DMS114 treated with DMSO at 0.1 percent for 48 hours (cell line): ENCODE results near the gene NLGN1.
"Not testable (repeated sequence)": the region's sequence is repeated elsewhere in the genome, so short reads cannot be mapped to it uniquely, and the experiment has no call there.

Experiments
- DNase-seq: peaks from one replicate; lab custom pipeline; 2025; ENCODE audit not compliant: unreplicated experiment; lab: John Stamatoyannopoulos, UW

The NLGN1 gene

DNA sequence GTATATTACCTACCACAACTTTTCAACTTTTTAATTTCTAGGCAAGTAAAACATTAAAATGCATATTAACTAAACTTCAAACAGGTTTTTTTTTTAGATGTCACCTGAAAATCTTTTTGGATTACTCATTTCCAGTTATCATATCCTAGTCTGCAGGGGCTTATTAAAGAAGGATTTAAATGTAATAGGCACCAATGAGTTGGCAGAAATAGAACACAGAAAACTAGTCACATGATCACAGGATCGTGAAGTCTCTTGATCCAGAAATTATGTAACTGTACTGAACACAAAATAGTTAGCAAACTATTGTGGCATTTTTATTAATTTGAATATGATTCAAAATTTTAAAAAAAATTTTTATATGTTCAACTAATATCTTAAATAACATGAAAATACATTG is 807.2 kb downstream of the NLGN1 start:
- no peak for DNase-seq

DNA sequence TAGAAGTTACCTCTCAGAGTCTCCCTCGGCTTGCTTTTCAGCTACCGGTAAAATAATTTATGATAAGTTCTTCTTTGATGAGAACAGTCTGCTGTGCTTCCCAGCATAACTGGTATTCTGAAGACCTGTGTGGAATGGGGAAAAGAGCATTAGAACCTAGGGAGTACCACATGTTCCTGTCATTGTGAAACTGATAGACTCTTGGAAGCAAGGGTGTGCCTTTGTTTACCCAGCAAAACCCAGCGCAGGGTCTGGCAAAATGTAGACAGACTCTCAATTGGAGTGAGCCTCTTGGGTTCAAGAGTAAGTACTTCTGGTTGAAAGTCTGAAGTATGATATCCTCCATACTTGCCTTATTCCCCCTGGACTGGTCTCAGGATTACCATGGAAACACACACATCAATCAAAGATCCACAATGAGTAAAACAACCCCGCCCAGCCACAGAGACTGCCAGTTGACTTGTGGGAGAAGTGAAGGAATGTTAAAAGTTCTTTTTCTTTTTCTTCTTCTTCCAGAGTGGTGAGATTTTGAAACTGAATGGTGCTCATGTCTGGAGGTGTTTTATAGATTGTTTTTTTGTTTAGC is 809.2 kb downstream of the NLGN1 start:
- no peak for DNase-seq

DNA sequence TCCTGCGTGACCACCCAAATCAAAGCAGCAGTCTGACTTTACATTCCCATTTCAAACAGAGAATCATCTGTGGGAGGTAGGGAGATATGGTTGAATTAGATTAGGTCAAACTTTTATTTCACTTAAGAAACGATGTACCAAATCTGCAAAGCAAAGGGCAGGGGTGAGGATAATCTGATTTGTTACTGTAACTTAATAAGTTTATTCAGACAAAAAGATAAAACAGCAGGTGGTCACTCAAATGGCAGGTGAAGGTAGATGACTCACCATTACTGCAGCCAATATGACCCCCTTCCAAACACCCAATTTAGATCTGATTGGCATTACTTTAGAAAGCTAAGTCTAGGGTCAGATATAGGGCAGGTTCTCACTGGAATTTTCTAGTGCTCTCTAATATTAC is 810.6 kb downstream of the NLGN1 start:
- no peak for DNase-seq

DNA sequence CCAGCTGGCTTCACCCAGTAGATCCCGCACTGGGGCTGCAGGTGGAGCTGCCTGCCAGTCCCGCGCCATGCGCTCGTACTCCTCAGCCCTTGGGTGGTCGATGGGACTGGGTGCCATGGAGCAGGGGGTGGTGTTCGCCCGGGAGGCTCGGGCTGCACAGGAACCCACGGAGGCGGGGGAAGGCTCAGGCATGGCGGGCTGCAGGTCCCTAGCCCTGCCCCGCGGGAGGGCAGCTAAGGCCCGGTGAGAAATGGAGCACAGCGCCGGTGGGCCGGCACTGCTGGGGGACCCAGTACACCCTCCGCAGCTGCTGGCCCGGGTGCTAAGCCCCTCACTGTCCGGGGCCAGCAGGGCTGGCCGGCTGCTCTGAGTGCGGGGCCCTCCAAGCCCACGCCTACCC is 814.4 kb downstream of the NLGN1 start:
- not testable (repeated sequence) for DNase-seq

DNA sequence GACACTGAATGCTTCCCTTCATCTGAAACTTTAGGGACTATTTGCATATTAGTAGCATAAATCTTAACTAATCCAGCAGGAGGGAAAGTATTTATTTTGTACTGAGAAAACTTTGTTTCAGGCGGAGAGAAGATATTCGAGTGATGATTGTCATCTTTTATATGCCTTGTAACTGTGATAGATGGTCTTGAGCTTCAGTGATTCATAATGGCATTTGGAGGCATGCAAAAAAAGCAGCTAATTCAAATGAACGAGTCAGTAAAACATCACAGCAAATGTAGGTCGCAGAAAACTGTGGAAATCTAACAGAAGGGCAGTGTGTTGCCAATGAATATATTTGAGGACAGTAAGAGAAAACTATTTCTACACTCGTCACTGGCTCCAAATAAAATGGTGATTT is 817.9 kb downstream of the NLGN1 start:
- DNase-seq, result no peak

DNA sequence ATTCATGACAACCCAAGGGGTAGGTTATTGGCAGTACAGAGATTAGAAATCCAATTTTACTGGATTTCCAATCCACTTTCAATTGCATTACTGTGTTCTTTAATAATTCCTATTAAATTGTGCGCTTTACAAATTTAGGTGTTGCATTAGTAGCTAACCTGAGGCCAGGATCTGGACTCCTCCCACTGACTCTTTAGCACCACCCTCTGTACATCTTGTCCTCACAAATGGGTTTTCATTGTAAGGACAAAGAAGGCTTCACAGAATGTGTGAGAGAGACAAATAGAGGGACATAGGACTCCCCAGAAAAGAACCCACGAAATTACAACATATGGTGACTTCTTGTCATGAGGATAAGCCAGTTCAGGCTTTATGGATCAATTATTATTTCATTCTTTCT is 818.5 kb downstream of the NLGN1 start:
- DNase-seq, result no peak

DNA sequence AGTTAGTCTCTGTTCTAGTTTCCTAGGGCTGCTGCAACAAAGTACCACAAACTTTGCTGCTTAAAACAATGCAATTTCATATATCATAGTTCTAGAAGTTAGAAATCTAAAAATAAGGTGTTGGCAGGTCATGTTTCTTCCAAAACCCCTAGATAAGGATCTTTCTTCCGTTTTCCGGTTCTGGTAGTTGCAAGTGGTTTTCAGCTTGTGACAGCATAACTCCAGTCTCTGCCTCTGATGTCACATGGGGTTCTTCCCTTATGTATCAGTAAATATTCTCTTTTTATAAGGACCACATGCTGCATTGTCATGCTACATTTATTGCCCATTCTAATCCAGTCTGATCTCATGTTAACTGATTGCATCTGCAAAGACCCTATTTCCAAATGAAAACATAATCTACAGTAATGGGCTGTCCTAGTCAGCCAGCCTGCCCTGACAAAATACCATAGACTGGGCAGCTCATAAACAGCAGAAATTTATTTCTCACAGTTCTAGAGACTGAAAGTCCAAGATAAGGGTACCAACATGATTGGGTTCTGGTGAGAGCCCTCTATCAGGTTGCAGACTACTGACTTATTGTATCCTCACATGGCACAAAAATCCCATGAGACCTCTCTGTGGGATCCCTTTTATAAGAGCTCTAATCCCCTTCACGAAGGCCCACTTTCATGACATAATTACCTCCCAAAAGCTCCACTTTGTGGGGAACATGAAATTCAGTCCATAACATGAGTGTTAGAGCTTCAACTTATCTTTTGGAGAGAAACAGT is 819.6 kb downstream of the NLGN1 start:
- no peak for DNase-seq

DNA sequence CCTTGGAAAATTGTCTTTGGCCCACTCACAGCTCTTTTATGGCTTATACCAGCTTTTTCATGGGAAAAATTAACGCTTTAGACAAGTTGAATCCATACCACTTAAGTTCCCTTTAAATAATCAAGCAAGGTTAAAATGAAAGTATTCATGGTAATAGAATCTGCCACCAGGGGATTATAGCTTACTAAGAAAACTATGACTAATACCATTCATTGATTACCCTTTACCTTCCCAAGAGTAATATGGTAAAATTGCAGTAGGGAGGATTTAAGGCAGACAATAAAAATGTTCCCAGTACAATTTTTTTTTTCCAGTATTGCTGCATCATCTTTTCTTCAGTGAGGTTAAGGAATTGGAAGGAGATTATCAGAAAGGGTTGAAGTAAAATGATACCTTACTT is 820.5 kb downstream of the NLGN1 start:
- DNase-seq, result no peak

DNA sequence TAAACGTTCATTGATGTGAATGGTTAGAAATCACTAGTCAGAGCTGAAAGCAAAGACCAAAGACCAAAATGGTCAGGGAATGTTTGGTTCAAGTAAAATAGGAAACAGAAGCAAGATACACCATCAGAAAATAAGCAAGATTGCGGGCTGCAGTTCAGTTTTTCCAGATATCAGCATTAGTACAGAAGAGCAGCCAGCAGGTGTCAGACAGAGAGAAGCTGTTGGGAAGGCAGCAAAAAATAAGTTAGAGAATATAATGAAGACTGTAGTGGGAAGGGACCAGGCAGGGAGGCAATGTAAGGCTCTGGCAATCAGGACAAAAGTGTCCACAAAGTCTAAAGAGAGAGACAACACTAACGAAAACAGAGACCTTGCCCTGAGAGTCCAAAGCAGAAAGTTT is 822.2 kb downstream of the NLGN1 start:
- DNase-seq, result no peak

DNA sequence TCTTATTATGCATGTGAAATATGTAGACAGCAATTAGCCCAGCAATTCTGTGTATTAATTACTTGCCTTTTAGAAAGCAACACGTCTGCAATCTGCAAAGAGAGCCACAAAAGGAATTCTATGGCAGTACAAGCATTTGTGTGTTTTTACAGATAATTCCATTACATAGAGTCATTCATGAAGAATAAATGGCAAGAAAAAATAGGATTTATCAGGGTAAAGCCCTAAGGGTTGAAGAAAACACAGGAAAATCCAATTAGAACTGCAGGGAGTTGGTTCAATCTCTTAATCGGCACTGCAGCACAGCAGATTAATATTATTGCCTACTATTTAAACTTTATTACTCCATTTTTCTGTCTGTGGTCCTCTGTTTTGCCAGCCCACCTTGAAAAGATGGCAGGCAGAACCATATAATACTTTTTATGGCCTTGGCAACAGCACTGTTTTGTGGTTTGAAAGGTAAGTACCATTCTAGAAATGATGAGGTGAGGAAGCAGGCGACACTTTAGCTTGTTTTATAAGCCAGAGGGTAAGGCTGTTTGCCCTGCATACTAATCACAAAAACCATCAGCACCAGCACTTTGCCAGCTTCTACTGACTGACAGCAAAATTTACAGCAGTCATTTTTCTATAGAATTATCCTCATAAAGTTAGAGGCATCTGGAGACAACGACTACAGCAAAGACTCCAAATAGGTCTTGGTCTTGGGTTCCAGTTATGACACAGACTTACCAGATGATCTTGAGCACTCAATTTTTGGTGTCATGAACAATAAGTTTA is 823.4 kb downstream of the NLGN1 start:
- no peak for DNase-seq

DNA sequence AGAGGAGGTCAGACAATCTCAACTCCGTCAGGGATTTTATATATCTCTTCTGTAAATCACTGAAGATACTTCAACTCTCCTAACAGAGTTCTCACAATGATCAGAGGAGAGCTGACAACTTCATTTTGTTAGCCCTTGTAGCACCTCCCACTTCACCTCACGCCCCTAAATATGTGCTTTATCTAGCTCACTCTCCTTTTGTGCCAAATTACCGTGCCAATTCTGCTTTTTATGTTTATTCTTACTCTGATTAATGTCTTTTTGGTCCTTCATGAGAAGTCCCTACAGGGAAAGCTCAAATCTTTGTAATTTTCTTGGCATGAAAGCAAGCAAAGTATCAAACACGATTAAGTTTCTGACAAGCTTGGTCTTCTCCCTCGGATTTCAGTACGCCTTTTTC is 825.5 kb downstream of the NLGN1 start:
- no peak for DNase-seq

DNA sequence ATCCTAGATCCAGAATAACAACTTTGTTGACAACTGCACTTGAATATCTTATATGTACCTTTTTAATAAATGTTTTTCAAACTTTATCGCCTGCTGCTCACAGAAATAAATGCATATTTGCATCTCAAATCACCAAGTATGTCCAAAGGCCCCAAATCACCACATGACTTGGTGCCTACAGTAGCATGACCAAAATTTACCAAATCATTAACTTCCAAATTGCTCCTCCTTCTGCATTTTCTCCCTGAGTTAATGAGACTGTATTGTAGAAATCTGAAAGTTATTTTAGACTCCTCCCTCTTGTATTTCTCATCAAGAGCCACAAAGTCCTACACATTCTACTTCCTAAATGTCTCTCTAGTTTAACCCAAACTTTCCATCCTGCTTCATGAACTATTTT is 826.1 kb downstream of the NLGN1 start:
- no peak for DNase-seq

DNA sequence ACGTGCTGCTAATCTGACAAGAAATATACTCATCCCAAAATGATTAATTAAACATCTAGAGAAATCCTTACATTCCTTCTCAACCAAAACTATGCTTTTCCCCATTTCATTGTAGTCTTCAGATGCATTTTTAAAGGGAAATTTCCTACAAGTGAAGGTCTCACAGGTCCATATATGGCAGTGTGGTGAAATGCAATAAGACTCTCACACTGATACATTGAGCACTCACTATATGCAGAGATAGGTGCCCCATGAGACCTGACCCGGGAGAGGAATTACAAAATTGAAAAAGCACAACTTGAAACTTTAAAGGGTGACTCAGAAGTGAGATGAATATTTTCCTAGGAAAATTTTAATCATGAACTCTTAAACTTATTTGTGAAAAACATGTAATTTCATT is 832.4 kb downstream of the NLGN1 start:
- no peak for DNase-seq

DNA sequence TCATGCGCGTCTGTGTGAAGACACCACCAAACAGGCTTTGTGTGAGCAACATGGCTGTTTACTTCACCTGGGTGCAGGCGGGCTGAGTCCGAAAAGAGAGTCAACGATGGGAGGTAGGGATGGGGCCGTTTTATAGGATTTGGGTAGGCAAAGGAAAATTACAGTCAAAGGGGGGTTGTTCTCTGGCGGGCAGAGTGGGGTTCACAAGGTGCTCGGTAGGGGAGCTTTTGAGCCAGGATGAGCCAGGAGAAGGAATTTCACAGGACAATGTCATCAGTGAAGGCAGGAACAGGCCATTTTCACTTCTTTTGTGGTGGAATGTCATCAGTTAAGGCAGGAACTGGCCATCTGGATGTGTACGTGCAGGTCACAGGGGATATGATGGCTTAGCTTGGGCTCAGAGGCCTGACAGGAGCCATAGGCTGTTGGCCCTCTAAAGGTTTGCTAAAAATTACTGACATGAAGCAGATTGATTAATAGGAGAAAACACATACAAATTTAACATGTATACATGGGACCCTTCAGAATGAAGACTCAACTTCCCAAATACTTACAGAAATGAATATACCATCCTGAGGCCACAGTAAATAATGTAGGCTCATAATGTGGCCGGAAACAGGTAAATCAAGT is 834.6 kb downstream of the NLGN1 start:
- not testable (repeated sequence) for DNase-seq

DNA sequence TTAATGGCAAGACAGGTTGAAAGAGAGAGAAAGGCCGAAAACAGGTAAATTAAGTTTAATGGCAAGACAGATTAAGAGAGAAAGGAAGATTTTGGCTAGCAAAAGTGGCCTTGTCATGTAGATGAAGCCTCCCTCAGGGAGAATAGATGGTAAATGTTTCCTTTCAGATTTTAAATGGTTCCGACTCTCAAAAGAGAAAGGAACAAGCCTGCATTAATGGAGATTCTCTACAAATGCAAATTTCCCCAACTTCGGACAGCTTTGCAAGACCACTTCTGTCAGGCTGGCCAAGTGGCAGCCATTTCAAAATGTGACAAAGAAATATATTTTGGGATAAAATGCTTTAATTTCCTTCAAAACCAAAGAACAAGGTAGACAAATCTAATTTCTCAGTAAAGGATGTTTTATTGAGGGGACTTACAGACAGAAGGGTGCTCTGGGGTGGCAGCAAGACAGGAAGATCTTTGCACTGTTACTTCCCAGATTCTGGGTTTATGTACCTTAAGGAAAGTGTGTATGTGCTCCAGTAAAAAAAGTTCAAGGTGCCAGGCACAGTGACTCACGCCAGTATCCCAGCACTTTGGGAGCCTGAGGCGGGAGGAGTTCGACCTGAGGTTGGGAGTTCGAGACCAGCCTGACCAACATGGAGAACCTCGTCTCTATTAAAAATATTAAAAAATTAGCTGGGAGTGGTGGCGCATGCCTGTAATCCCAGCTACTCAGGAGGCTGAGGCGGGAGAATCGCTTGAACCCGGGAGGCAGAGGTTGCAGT is 835.3 kb downstream of the NLGN1 start:
- no peak for DNase-seq

DNA sequence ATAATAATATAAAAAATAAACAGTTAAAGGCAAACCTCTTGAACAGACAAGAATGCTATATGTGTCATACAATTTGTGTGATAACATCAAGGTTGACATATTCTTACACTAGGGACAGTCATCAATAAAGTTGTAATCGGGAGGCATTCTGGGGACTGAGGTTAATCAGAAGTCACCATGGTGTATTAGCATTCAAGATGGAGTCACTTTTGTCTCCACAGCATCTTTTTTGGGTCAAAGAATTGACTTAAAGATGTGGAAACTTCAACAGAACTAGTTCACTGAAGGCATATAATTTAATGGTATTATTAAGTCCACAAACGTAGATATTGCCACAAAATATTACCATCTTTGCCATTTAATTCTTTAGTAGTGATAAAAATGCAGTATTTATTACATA is 836.0 kb downstream of the NLGN1 start:
- DNase-seq, result no peak

DNA sequence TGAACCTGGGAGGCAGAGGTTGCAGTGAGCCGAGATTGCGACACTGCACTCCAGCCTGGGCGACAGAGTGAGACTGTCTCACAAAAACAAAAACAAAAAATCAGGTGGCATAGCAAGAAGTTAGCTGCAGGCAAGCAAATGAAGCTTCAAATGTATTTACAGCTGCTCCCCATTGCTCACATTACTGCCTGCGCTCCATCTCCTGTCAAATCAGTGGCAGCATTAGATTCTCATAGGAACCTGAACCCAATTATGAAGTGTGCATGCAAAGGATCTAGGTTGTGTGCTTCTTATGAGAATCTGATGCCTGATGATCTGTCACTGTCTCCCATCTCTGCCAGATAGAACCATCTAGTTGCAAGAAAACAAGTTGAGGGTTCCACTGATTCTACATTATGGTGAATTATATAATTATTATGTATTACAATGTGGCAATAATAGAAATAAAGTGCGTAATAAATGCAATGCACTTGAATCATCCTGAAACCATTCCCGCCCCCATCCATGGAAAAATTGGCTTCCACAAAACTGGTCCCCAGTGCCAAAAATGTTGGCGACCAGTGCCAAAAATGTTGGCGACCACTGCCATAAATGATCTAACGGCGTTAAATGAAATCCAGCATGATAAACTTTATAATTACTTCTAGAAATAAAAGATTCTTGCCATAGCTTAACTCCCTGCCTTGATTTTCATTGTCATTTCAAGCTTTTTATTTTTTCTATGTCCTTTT is 844.9 kb downstream of the NLGN1 start:
- DNase-seq, result no peak

DNA sequence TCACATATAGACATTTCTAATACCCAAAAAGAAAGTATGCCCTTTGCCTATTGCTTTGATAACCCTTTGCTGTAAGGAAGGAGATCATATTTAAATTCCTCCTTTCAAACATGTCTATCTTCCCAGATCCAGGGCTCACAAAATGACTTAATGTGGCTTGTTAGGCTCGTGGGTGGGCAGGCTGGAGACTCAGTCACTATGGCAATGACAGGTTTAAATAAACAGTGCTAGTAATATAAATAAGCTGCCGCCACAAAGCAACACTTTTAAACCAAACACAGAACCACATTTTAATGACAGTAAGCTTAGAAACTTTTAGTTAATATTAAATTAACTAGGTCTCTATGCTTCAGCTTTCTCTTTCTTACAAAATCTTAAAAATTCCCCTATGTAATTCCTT is 845.6 kb downstream of the NLGN1 start:
- DNase-seq, result no peak

DNA sequence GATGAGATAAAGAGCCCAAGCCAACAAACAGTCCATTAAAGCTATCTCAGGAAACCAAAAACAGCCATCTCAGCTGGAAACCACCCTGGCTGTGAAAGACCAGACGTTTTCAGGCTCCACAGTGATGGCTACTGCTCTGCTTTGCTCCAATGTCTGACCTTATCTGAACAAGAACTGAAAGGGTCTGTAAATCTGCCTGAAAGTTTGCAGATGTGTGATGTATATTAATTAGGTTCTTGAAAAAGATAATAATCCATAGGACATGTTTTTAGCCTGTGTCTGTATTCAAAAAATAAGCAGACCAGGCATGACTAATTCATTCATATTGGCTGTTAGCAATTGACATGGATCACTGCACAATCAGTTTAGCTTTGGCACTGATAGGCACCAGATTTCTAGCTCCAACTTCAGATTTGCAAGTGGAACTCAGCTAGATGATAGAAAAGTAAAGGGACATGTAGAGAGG is 850.2 kb downstream of the NLGN1 start:
- DNase-seq, result no peak

DNA sequence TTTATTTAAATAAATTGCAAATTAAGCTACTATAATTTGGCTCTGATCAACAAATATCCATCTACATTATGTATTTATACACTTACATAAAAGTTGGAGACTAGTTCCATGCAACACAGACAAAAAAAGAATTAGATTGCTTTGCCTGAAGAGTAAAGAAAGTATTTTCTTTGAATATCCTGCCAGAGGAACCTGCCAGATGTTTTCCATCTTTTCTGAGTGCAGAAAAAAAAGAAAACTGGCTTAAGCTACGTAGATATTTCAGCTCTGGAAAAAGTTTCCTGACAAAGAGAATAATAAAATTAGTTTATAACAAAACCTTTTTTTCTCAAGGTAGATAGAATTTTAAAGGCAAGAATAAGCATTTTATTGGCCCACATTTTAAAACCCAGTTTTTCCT is 854.1 kb downstream of the NLGN1 start:
- DNase-seq, result no peak
